ENCODE measurements around the gene SH3GL1.

Gene SH3GL1

DNA sequence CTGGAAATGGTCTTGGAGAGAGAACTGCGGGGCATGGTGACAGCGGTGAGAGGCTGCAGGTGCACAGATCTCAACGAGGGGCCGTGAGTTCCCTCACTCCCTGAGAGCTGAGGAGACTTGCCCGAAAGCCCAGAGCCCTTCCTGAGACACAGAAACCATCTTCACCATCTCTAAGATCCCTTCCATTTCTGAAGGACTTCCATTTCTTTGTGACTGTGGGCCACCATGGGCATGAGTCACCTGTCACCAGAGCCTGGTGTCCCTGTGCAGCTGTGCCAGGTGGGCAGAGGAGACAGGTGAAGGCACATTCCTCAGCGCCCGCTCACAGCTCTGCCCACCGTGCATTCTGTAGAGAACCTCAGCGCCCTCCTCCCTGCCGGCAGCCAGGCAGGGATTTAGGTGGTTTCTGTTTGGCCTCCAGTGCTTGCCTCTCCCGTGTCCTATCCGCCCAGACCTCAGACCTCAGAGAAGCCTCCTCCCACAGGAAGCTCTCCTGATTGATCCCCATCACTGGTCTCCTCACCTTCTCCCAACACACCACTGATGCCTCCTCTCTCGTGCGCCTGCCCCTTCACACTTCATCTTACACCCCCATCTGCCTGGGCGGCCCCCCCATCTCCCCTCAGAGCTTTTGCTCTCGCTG lies 24.2 kb downstream of the SH3GL1 start:
- H3K4me1 Mint-ChIP-seq: peaks cover 84% of the 10 kb centered on the region
- H3K27ac Mint-ChIP-seq: peak overlapping the region; percentile 74
- H3K9me3 Mint-ChIP-seq: no peaks in the 10 kb centered on the region
- ATAC-seq: no peak
- peaks cover 35% of the 10 kb centered on the region for H3K36me3 Mint-ChIP-seq
- H3K4me3 Mint-ChIP-seq: peak overlapping the region; percentile 86
- DNase-seq (ENCODE audit: low spot score in 2 of 2): no peak

DNA sequence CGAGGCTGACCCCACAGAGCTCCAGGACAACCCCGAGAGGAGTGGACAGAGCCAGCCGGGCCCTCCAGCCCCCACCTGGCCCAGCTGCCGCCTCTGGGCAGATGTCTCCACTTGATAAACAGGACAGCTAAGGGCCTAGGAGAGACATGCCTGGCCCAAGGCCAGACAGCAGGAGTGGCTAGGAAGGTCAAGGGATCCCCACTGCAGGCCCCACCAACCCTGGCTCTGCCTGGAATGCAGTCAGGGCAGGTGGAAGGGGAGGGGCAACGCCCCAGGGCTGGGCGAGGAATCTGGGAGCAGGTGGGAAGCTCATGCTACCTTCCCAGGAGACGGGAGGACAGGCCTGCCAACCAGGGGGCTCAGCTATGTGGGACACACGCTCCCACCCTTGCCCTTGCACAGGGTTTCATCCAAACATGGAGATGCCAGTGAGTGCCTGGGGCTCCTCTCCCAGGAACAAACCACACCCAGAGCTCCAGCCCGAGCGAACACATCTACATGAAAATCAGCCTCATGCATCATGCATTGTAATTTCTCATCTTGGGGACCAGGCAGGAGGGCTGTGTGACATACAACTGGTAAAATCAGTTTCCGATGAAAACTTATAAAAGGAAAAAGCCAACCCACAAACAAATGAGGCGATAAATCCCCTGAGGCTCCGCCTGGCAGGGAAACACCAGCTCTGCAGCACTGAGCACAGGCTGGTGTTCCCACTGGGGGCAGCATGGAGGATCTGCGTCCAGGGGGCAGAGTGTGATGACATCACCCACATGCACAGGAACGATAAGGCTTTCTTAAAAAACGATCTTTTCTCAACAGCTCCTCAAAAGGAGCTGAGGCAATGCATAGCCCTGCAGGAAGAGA lies 25.0 kb downstream of the SH3GL1 start:
- peaks cover 36% of the 10 kb centered on the region for H3K36me3 Mint-ChIP-seq
- ATAC-seq (no peak), DNase-seq (ENCODE audit: low spot score in 2 of 2) (no peak)
- H3K4me1 Mint-ChIP-seq: peaks cover 84% of the 10 kb centered on the region
- H3K4me3 Mint-ChIP-seq: peak overlapping the region; percentile 86
- H3K9me3 Mint-ChIP-seq: no peaks in the 10 kb centered on the region
- H3K27ac Mint-ChIP-seq: no peak overlapping the region

DNA sequence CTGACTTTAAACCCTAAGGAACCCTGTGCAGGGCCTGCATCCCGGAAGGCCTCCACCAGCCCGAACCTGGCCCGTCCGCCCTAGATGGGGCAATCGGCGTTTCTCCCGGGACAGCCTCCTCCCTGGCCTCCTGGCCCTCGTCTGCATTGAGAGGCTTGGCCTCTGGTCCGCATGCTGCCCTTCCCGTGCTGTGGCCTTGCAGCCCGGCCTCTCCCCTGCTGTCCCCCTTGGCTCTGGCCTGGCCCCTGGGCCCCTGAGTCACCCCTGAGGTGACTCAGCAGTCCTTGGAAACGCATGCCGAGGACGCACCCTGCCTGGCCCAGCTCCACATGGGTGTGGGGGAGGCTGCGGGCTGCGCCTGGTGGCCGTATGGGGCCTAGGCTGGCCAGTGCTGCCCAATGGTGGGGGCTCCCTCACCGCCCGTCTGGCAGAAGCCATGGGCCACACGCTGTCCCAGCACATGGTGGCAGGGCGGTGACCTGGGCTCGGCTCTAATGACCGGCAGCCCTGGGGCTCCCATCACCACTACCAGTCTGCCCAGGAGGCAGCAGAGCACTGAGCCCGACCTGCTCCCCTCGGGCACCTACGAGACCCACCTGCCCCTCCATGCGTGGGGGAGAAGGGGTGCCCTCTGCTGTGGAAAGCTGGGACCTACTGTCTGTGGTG lies 25.7 kb downstream of the SH3GL1 start:
- peak overlapping the region; percentile 81 for H3K27ac Mint-ChIP-seq
- no peaks in the 10 kb centered on the region for H3K9me3 Mint-ChIP-seq
- H3K36me3 Mint-ChIP-seq: peaks cover 36% of the 10 kb centered on the region
- DNase-seq (ENCODE audit: low spot score in 2 of 2) (no peak), ATAC-seq (no peak)
- H3K4me3 Mint-ChIP-seq: no peak overlapping the region
- H3K4me1 Mint-ChIP-seq: peaks cover 83% of the 10 kb centered on the region

DNA sequence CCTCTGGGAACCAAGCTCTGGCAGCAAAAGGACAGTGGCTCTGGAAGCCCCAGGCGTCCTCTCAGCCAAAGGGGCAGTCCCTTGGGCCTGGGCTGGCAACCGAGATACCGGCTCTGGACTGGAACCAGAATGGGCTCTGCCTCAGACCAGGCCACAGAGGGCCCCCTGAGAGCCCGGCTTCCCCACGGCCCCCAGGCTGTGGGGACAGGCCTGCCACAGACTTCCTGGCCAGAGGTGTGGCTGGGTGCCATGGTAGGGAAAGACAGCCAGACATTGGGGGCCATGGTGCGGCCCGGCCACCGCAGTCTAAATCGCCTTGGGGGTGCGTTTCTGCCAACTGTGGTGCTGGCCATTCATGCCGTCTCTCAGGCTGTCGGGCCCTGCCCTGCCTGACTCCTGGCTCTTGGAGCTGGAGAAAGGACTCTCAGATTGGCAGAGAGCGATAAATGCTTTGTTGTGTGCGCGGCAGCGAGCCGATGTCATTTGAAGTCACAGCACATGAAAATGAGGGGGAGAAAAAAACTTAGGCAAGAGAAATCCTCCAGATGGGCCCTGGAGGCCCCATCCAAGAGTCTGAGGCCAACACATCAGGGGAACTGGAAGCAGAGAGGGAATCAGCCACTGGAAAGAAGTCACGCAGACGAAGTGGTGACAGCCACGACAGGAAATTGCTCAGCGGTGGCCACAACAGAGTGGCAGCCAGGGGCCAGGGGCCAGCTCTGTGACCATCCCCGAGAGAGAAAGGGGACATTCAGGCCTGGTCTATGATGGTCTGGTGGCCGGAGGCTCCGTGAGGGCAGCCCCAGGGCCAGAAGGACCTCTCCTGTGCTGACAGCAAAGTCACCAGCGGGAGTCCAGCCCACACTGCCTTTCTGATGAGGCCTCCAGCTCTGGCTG lies 26.5 kb downstream of the SH3GL1 start:
- DNase-seq (ENCODE audit: low spot score in 2 of 2) (no peak), ATAC-seq (no peak)
- no peaks in the 10 kb centered on the region for H3K9me3 Mint-ChIP-seq
- no peak overlapping the region for H3K4me3 Mint-ChIP-seq
- peaks cover 36% of the 10 kb centered on the region for H3K36me3 Mint-ChIP-seq
- peaks cover 83% of the 10 kb centered on the region for H3K4me1 Mint-ChIP-seq
- peak overlapping the region; percentile 81 for H3K27ac Mint-ChIP-seq

DNA sequence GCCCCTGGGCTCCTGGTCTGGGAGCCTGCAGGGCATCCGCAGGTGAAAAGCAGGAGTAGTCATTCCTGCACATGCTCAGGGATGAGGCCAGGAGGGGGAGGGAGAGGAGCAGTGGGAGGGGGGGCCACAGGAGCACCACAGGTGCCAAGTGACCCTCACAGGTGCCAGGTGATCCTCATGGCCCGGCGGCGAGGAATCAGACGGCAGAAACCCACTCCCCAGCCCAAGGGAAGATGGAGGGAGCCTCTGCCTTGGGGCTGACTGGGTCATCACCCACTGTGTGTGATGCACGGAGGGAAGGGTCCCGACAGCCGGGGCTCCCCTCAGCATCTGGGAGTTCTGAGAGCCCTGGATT lies 27.4 kb downstream of the SH3GL1 start:
- ATAC-seq: no peak
- H3K36me3 Mint-ChIP-seq: peaks cover 40% of the 10 kb centered on the region
- H3K4me1 Mint-ChIP-seq: peaks cover 85% of the 10 kb centered on the region
- H3K9me3 Mint-ChIP-seq: no peaks in the 10 kb centered on the region
- no peak overlapping the region for H3K4me3 Mint-ChIP-seq
- peak overlapping the region; percentile 34 for H3K27ac Mint-ChIP-seq
- DNase-seq (ENCODE audit: low spot score in 2 of 2): no peak

DNA sequence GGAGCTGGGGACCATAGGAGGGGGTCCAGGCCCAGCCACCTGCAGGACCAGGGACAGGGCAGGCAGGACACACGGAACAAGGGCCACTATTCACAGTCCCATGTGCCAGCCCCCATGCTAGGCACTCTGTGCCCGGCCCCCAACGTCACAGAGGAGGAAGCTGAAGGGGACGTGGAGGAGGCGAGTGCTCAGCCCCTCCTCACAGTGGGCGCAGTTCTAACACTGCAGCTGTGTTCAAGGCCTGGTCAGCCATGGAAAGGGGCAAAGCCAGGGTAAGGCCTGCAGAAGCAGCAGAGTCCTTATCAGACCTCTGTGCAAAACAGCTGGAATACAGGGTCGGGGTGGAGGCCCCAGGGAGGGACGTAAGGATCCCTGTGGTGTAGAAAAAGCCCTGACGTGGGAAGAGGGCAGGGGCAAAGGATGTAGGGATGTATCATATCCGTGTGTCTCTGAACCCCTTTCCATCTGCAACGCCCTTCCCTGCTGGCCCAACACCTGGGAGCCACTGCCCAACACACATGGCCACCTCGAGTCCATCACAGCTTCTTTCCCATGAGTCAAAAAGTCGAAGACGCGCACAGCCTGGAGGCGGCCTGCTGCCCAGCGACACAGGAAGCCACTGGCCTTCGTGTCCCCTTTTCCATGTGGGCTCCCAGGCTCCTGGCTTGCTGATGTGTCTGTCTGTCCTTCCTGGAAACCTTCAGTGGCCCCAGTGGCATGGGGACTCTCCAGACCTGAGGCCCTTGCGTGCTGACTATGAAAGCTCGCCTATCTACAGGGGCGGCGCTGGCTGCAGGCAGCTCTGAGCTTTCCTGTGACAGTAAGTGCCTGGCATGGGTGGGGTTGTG lies 28.0 kb downstream of the SH3GL1 start:
- Mint-ChIP-seq H3K4me1 (peaks cover 87% of the 10 kb centered on the region), H3K4me3 (no peak overlapping the region), H3K9me3 (no peaks in the 10 kb centered on the region), H3K36me3 (peaks cover 45% of the 10 kb centered on the region), H3K27ac (peak overlapping the region; percentile 95)
- ATAC-seq (no peak), DNase-seq (ENCODE audit: low spot score in 2 of 2) (no peak)

DNA sequence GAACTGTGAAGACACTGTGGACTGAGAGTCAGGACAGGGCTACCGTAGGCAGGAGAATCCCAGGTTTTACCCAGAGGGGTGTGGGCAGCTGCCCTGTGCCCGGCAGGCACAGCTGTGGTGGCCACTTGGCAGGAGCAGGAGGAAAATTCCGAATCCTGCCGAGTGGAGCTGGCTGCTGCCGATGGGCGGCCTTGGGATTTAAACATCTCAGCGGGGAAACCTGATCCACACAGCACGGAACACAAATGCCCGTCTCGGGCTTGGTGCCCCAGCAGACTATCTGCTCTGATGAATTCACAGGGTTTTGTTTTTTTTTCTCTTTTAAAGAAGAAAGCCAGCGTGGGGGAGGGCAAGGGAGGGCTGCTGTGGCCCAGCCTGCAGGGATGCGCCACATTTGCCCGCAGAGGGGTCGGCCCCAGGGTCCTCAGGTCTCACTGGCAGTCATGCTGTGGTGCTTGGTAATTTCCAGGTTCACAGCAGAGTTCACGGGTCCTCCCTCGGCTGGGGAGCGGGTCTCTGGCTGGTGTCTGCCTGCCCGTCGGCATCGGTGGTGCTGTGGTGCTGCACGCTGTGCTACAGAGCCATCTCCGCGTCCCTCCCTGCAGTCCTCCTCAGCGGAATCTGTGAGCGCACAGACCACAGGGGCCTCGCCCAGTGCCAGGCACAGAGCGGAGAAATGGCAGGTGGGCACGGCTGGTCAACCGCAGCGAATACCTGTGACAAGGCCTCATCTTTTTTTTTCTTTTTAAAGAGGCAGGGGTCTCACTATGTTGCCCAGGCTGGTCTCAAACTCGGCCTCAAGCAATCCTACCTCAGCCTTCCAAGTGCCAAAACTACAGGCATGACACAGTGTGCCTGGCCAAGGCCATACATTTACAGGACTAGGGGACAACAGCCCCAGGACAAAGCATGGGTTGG lies 28.8 kb downstream of the SH3GL1 start:
- peaks cover 50% of the 10 kb centered on the region for H3K36me3 Mint-ChIP-seq
- DNase-seq (ENCODE audit: low spot score in 2 of 2): no peak
- ATAC-seq: no peak
- H3K9me3 Mint-ChIP-seq: no peaks in the 10 kb centered on the region
- H3K4me1 Mint-ChIP-seq: peaks cover 84% of the 10 kb centered on the region
- peak overlapping the region; percentile 95 for H3K27ac Mint-ChIP-seq
- peak overlapping the region; percentile 82 for H3K4me3 Mint-ChIP-seq

DNA sequence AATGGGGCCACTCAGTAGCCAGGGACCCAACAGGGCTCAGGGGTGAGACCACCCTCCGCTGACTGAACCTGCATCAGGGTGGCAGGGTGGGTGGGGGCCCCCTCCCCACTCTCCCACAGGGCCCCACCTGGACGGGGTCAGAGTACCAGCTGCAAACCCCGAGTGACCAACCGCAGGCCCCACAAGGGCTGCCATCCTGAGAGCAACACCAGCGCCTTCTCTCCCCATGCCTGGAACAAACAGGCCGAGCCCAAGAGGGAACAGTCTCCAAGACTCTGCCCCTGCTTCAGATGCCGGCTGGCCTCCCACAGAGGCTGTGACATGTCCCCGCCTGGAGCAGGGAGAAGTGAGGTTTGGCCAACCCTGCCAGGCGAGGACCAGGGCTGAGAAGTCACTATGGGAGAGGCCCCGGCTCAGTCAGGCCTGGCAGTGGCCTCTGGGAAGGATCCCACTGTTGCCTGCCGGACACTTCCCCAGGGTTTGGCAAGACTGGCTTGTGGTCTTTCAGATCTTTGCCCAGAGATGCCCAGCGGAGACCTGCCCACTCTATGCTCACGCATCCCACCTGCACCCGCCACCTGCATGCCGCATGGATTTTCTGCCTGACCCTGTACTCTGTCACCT lies 29.8 kb downstream of the SH3GL1 start:
- Mint-ChIP-seq H3K4me3 (peak overlapping the region; percentile 82), H3K4me1 (peaks cover 75% of the 10 kb centered on the region), H3K9me3 (no peaks in the 10 kb centered on the region), H3K36me3 (peaks cover 59% of the 10 kb centered on the region), H3K27ac (peak overlapping the region; percentile 95)
- ATAC-seq (no peak), DNase-seq (ENCODE audit: low spot score in 2 of 2) (no peak)

DNA sequence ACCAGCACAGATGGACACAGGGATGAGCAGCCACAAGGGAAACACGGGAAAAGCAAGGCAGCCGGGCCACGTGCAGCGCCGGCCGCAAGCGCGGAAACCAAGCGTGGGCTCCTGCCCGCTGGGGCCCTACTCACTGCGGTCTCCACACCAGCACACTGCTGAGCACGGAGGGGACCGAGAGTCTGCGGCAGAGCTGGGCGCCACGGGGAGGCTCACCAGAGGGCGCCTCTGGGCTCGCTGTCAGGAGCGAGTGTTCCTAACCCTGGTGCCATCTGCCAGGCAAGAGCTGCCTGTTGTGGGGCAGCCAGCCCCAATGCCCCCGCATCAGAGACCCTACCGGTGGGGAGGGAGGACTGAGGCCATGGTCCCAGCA lies 30.5 kb downstream of the SH3GL1 start:
- DNase-seq (ENCODE audit: low spot score in 2 of 2) (peak; percentile 64 to 82), ATAC-seq (peak; percentile 90)
- Mint-ChIP-seq H3K27ac (peak overlapping the region; percentile 95), H3K4me1 (peaks cover 68% of the 10 kb centered on the region), H3K9me3 (no peaks in the 10 kb centered on the region), H3K36me3 (peaks cover 65% of the 10 kb centered on the region), H3K4me3 (peak overlapping the region; percentile 82)

DNA sequence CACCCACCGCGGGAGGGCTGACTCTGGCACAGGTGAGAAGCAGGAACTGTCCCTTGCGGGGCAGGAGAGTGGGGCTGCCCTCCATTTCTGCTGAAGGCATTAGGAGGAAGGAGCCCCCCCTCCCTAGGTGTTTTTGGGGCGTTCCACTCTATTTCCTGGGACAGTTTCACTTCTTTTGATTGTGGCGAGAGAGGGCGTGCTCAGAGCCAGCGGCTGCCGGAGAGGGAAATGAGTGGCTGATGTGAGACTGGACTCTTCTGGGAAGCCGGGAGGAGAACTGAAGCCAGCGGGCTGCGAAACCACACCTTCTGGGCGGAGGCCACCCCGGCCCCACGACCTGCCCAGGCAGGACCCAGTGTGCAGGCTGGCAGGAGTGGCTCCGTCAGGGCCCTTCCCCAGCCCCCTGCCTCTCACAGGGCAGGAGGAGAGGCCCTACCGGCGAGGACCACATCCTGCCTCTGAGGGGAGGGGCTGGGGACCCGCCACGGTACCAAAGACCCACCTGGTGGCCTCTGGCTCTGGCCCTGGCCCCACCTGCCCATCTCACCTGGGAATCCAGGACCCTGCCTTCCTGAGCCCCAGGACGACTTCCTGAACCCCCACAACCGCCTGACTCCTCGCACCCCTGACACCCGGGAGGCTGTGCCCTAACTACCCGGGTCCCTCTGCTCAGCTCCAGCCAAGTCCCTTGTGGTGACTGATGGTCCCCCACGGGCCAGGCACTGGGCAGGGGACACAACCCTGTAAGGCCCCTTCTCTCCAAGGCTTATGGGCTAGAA lies 31.0 kb downstream of the SH3GL1 start:
- Mint-ChIP-seq H3K9me3 (no peaks in the 10 kb centered on the region), H3K27ac (peak overlapping the region; percentile 95), H3K4me1 (peaks cover 67% of the 10 kb centered on the region), H3K4me3 (peak overlapping the region; percentile 82), H3K36me3 (peaks cover 71% of the 10 kb centered on the region)
- DNase-seq (ENCODE audit: low spot score in 2 of 2): peak; percentile 58 to 88
- peak; percentile 74 for ATAC-seq

DNA sequence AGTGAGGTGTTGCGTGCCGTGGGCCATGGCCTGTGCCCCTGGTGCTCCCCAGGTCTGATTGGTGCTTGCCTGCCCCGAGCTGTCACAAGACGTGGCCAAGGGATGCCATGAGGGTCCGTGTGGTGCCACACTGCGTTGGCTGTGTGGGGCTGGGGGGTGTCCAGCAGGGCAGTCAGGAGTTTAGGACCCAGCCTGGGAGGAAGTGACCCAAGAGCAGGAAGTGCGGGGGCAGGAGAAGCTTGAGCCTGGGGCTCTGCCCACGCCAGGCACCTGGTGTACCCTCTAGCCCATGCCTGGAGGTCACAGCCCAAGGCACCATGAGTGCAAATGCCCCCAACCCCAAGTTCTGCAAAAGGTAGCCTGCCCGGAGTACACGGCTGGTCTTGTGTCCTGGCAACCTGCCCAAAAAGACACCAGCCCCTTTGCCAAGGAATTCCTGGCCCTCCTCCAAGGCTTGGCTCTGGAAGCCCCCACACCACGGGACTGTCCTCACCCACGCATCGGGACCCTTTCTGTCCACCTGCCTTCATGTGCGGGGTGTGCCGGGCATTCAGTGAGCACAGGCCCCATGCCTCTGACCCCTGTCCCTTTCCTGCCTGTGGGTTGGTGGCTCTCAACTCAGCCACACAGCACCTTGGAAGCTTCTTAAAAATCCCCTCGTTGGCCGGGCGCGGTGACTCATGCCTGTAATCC lies 32.1 kb downstream of the SH3GL1 start:
- H3K27ac Mint-ChIP-seq: peak overlapping the region; percentile 95
- H3K9me3 Mint-ChIP-seq: no peaks in the 10 kb centered on the region
- H3K4me3 Mint-ChIP-seq: peak overlapping the region; percentile 82
- ATAC-seq: no peak
- peak in 1 of 2 donors; percentile 60 for DNase-seq (ENCODE audit: low spot score in 2 of 2)
- peaks cover 80% of the 10 kb centered on the region for H3K36me3 Mint-ChIP-seq
- peaks cover 60% of the 10 kb centered on the region for H3K4me1 Mint-ChIP-seq

DNA sequence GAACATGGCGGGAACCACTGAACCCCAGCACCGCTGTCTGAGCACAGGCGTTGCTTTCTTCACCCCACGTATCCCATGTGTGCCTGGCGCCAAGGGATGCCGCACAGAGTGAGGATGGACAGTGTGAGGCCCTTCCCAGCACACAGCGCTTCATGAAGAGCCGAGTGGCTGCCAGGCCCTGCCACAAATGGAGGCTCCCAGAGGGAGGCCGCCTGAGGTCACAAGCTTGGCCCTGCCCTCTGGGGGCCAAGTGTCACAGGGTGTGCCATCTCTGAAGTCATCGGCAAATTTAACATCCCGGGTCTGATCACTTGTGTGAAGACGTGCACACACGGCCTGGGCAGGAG lies 32.6 kb downstream of the SH3GL1 start:
- Mint-ChIP-seq H3K4me3 (peak overlapping the region; percentile 82), H3K27ac (peak overlapping the region; percentile 95), H3K9me3 (no peaks in the 10 kb centered on the region), H3K36me3 (peaks cover 84% of the 10 kb centered on the region), H3K4me1 (peaks cover 59% of the 10 kb centered on the region)
- DNase-seq (ENCODE audit: low spot score in 2 of 2): no peak
- no peak for ATAC-seq

Data from stimulated activated effector memory CD8-positive, alpha-beta T cell treated with anti-CD3 and anti-CD28 coated beads, Interleukin-12 subunit alpha, Interleukin-12 subunit beta, amount 100 ng/mL, for 72 hours (primary cell).